WTC11 (cell line): ENCODE measurements around the gene TDP1. TPM values are rescaled to one million over a fixed set of nuclear protein-coding genes. Genes with fewer than 3 reads are reported as not detected.

Experiments used
- ATAC-seq: fragments of 200-7000 bp; cut with Tn5 transposase; 2 replicates; pipeline ENCODE4 v1.10.0; 2021; ENCODE audit warnings: mild to moderate bottlenecking, moderate library complexity
- CTCF ChIA-PET: fragments of 300-600 bp; sonication (Branson Sonifier 250); formaldehyde crosslinking; loops from one replicate; lab custom pipeline; 2021; ENCODE audit warnings: antibody characterized with exemption; lab: Charles Lee
- POLR2A ChIA-PET: fragments of 350-600 bp; sonication (Branson Sonifier 250); formaldehyde crosslinking; loops from one replicate; lab custom pipeline; 2021; ENCODE audit warnings: antibody characterized with exemption; lab: Charles Lee
- DNase-seq: peaks from one replicate; pipeline ENCODE4 v3.0.0; 2021; ENCODE audit warnings: low spot score
- H3K27ac Mint-ChIP-seq: 2 replicates; pipeline ENCODE4 v1.8.0; 2021; ENCODE audit warnings: mixed read lengths
- H3K27me3 Mint-ChIP-seq: 2 replicates; pipeline ENCODE4 v1.8.0; 2021; ENCODE audit warnings: low read depth, mild to moderate bottlenecking, moderate library complexity, mixed read lengths
- H3K36me3 Mint-ChIP-seq: 2 replicates; pipeline ENCODE4 v1.8.0; 2021; ENCODE audit warnings: mixed read lengths
- H3K4me1 Mint-ChIP-seq: 2 replicates; pipeline ENCODE4 v1.8.0; 2022; ENCODE audit warnings: mixed read lengths
- H3K4me3 Mint-ChIP-seq: 2 replicates; pipeline ENCODE4 v1.8.0; 2021; ENCODE audit warnings: mild to moderate bottlenecking, moderate library complexity, mixed read lengths
- H3K9me3 Mint-ChIP-seq: 2 replicates; pipeline ENCODE4 v1.8.0; 2021; ENCODE audit warnings: mixed read lengths
- CREM ChIP-seq: sonication (generic); formaldehyde crosslinking; IDR thresholded peaks from 2 replicates; pipeline ENCODE4 v1.8.1; 2022; ENCODE audit warnings: mild to moderate bottlenecking, missing genetic modification reagents, moderate library complexity
- ESRRA ChIP-seq: sonication (generic); formaldehyde crosslinking; IDR thresholded peaks from 2 replicates; pipeline ENCODE4 v1.8.1; 2022; ENCODE audit warnings: mild to moderate bottlenecking, missing genetic modification reagents, borderline replicate concordance
- FOXJ3 ChIP-seq: sonication (generic); formaldehyde crosslinking; IDR thresholded peaks from 2 replicates; pipeline ENCODE4 v1.9.0; 2021; ENCODE audit warnings: missing genetic modification reagents, mild to moderate bottlenecking, borderline replicate concordance
- FOXP1 ChIP-seq: sonication (generic); formaldehyde crosslinking; IDR thresholded peaks from 2 replicates; pipeline ENCODE4 v1.8.0; 2022; ENCODE audit warnings: missing genetic modification reagents, mild to moderate bottlenecking, moderate library complexity, borderline replicate concordance
- GABPB1 ChIP-seq: sonication (generic); formaldehyde crosslinking; IDR thresholded peaks from 2 replicates; pipeline ENCODE4 v1.8.1; 2023; ENCODE audit warnings: mild to moderate bottlenecking, missing genetic modification reagents
- IRF2 ChIP-seq: sonication (generic); formaldehyde crosslinking; IDR thresholded peaks from 2 replicates; pipeline ENCODE4 v1.8.0; 2022; ENCODE audit warnings: low read depth, missing genetic modification reagents, borderline replicate concordance
- JUN ChIP-seq: sonication (generic); formaldehyde crosslinking; IDR thresholded peaks from 2 replicates; pipeline ENCODE4 v1.8.0; 2023; ENCODE audit warnings: mild to moderate bottlenecking, missing genetic modification reagents
- KAT7 ChIP-seq: sonication (generic); formaldehyde crosslinking; IDR thresholded peaks from 2 replicates; pipeline ENCODE4 v1.8.1; 2023; ENCODE audit warnings: missing genetic modification reagents, mild to moderate bottlenecking, borderline replicate concordance
- MYBL2 ChIP-seq: sonication (generic); formaldehyde crosslinking; IDR thresholded peaks from 2 replicates; pipeline ENCODE4 v1.8.1; 2023; ENCODE audit warnings: mild to moderate bottlenecking, moderate library complexity, missing genetic modification reagents
- RELA ChIP-seq: sonication (generic); formaldehyde crosslinking; IDR thresholded peaks from 2 replicates; pipeline ENCODE4 v1.8.1; 2022; ENCODE audit warnings: missing genetic modification reagents, mild to moderate bottlenecking, borderline replicate concordance
- SMAD3 ChIP-seq: sonication (generic); formaldehyde crosslinking; IDR thresholded peaks from 2 replicates; pipeline ENCODE4 v1.8.0; 2022; ENCODE audit warnings: missing genetic modification reagents, mild to moderate bottlenecking, borderline replicate concordance
- SMAD4 ChIP-seq: sonication (generic); formaldehyde crosslinking; IDR thresholded peaks from 2 replicates; pipeline ENCODE4 v1.8.0; 2022; ENCODE audit warnings: mild to moderate bottlenecking, missing genetic modification reagents
- SP1 ChIP-seq: sonication (generic); formaldehyde crosslinking; conservative IDR thresholded peaks from 2 replicates; pipeline ENCODE4 v1.8.1; 2022; ENCODE audit warnings: missing genetic modification reagents
- ZBTB21 ChIP-seq: sonication (generic); formaldehyde crosslinking; IDR thresholded peaks from 2 replicates; pipeline ENCODE4 v1.8.1; 2023; ENCODE audit warnings: mild to moderate bottlenecking, missing genetic modification reagents, borderline replicate concordance
- ZNF138 ChIP-seq: sonication (generic); formaldehyde crosslinking; conservative IDR thresholded peaks from 2 replicates; pipeline ENCODE4 v1.8.1; 2022; ENCODE audit warnings: mild to moderate bottlenecking, moderate library complexity, missing genetic modification reagents
- ZNF396 ChIP-seq: fragments of 250-450 bp; sonication (Bioruptor Pico); IDR thresholded peaks from 2 replicates; pipeline ENCODE4 v1.8.0; 2021; ENCODE audit warnings: mild to moderate bottlenecking, moderate library complexity, borderline replicate concordance
- ZNF423 ChIP-seq: fragments of 250-450 bp; sonication (Bioruptor Pico); IDR thresholded peaks from 2 replicates; pipeline ENCODE4 v2.1.2; 2022; ENCODE audit warnings: mild to moderate bottlenecking, moderate library complexity
- total RNA-seq: library from RNA; stranded (reverse); gene quantifications from 3 replicates; pipeline ENCODE4 v1.2.3, GENCODE V29; 2021
- TF ChIP-seq, protein P1 (sequence below): sonication (generic); formaldehyde crosslinking; IDR thresholded peaks from 2 replicates; pipeline ENCODE4 v1.8.1; 2022; ENCODE audit warnings: low read depth, mild to moderate bottlenecking, moderate library complexity, missing genetic modification reagents, borderline replicate concordance
- TF ChIP-seq, protein P2 (sequence below): sonication (generic); formaldehyde crosslinking; IDR thresholded peaks from 2 replicates; pipeline ENCODE4 v1.8.1; 2023; ENCODE audit warnings: mild to moderate bottlenecking, moderate library complexity, missing genetic modification reagents
- TF ChIP-seq, protein P3 (sequence below): sonication (generic); formaldehyde crosslinking; conservative IDR thresholded peaks from 2 replicates; pipeline ENCODE4 v1.8.1; 2023; ENCODE audit warnings: mild to moderate bottlenecking, low read depth, missing genetic modification reagents, moderate library complexity
- TF ChIP-seq, protein P4 (sequence below): sonication (generic); formaldehyde crosslinking; IDR thresholded peaks from 2 replicates; pipeline ENCODE4 v1.8.0; 2022; ENCODE audit warnings: mild to moderate bottlenecking, missing genetic modification reagents
- TF ChIP-seq, protein P5 (sequence below): sonication (generic); formaldehyde crosslinking; IDR thresholded peaks from 2 replicates; pipeline ENCODE4 v1.8.0; 2023; ENCODE audit warnings: mild to moderate bottlenecking, missing genetic modification reagents
- TF ChIP-seq, protein P6 (sequence below): sonication (generic); formaldehyde crosslinking; IDR thresholded peaks from 2 replicates; pipeline ENCODE4 v1.8.1; 2023; ENCODE audit warnings: mild to moderate bottlenecking, missing genetic modification reagents
- TF ChIP-seq, protein P7 (sequence below): sonication (generic); formaldehyde crosslinking; IDR thresholded peaks from 2 replicates; pipeline ENCODE4 v1.8.1; 2022; ENCODE audit warnings: mild to moderate bottlenecking, missing genetic modification reagents, moderate library complexity, borderline replicate concordance

TDP1 gene
- total RNA-seq, 1 experiment from 2014 or later: 59.8 TPM

DNA sequence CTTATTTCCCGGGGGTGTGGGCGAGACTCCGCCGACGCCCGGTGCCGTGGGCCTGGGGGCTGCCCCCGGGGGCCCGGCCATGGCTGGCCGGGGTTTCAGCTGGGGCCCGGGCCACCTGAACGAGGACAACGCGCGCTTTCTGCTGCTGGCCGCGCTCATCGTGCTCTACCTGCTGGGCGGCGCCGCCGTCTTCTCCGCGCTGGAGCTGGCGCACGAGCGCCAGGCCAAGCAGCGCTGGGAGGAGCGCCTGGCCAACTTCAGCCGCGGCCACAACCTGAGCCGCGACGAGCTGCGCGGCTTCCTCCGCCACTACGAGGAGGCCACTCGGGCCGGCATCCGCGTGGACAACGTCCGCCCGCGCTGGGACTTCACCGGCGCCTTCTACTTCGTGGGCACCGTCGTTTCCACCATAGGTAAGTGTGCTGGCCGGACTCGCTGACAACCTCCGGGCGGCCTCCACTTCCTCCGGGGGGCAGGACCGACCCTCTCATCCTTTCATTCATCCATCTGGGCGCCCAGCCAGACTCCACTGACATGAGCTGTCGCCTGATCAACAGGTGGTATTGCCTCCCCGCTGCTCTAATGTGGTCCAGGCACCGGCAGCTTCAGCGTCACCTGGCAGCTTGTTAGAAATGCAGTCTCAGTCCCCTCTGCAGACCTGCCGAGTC lies 106.5 kb downstream of the TDP1 start:
- Mint-ChIP-seq H3K36me3 (no peaks in the 10 kb centered on the region), H3K4me3 (peak overlapping the region; percentile 83), H3K27me3 (peaks cover 82% of the 10 kb centered on the region), H3K27ac (no peak overlapping the region), H3K4me1 (peaks cover 26% of the 10 kb centered on the region), H3K9me3 (no peaks in the 10 kb centered on the region)
- DNase-seq (peak; percentile 51), ATAC-seq (peak; percentile 20)
- ChIA-PET CTCF (interaction anchor here (0.6 to 2.8 kb wide), 11 partner anchors 46 to 1201 kb away, joined by 3 to 27 read pairs (median 3); partner anchors contain the start of gene EFCAB11), POLR2A (no interaction called here)
- TF ChIP-seq, protein P1, sequence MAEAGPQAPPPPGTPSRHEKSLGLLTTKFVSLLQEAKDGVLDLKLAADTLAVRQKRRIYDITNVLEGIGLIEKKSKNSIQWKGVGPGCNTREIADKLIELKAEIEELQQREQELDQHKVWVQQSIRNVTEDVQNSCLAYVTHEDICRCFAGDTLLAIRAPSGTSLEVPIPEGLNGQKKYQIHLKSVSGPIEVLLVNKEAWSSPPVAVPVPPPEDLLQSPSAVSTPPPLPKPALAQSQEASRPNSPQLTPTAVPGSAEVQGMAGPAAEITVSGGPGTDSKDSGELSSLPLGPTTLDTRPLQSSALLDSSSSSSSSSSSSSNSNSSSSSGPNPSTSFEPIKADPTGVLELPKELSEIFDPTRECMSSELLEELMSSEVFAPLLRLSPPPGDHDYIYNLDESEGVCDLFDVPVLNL (CRISPR knock-in tag): no peak
- TF ChIP-seq KAT7 (CRISPR knock-in tag) (no peak), ESRRA (CRISPR knock-in tag) (no peak), JUN (CRISPR knock-in tag) (0 out of 2 replicates have a peak, but pooled peaks have one; percentile 27), SP1 (CRISPR knock-in tag) (no peak), SMAD4 (CRISPR knock-in tag) (no peak), ZNF138 (CRISPR knock-in tag) (peak; percentile 62; the same call in 1 of the 2 replicates), ZNF423 (CRISPR knock-in tag) (peak; percentile 33; the same call in 1 of the 2 replicates), RELA (CRISPR knock-in tag) (no peak), CREM (CRISPR knock-in tag) (0 out of 2 replicates have a peak, but pooled peaks have one; percentile 28), FOXJ3 (CRISPR knock-in tag) (no peak), FOXP1 (CRISPR knock-in tag) (no peak), GABPB1 (no peak), ZBTB21 (CRISPR knock-in tag) (no peak), MYBL2 (peak; percentile 26; the same call in 1 of the 2 replicates), IRF2 (CRISPR knock-in tag) (no peak), ZNF396 (CRISPR knock-in tag) (no peak), SMAD3 (CRISPR knock-in tag) (no peak)
- TF ChIP-seq, protein P2, sequence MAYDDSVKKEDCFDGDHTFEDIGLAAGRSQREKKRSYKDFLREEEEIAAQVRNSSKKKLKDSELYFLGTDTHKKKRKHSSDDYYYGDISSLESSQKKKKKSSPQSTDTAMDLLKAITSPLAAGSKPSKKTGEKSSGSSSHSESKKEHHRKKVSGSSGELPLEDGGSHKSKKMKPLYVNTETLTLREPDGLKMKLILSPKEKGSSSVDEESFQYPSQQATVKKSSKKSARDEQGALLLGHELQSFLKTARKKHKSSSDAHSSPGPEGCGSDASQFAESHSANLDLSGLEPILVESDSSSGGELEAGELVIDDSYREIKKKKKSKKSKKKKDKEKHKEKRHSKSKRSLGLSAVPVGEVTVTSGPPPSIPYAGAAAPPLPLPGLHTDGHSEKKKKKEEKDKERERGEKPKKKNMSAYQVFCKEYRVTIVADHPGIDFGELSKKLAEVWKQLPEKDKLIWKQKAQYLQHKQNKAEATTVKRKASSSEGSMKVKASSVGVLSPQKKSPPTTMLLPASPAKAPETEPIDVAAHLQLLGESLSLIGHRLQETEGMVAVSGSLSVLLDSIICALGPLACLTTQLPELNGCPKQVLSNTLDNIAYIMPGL (CRISPR knock-in tag): no peak
- TF ChIP-seq, protein P3, sequence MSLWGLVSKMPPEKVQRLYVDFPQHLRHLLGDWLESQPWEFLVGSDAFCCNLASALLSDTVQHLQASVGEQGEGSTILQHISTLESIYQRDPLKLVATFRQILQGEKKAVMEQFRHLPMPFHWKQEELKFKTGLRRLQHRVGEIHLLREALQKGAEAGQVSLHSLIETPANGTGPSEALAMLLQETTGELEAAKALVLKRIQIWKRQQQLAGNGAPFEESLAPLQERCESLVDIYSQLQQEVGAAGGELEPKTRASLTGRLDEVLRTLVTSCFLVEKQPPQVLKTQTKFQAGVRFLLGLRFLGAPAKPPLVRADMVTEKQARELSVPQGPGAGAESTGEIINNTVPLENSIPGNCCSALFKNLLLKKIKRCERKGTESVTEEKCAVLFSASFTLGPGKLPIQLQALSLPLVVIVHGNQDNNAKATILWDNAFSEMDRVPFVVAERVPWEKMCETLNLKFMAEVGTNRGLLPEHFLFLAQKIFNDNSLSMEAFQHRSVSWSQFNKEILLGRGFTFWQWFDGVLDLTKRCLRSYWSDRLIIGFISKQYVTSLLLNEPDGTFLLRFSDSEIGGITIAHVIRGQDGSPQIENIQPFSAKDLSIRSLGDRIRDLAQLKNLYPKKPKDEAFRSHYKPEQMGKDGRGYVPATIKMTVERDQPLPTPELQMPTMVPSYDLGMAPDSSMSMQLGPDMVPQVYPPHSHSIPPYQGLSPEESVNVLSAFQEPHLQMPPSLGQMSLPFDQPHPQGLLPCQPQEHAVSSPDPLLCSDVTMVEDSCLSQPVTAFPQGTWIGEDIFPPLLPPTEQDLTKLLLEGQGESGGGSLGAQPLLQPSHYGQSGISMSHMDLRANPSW (CRISPR knock-in tag): no peak
- TF ChIP-seq, protein P4, sequence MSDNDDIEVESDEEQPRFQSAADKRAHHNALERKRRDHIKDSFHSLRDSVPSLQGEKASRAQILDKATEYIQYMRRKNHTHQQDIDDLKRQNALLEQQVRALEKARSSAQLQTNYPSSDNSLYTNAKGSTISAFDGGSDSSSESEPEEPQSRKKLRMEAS (CRISPR knock-in tag): peak; percentile 35; the same call in 1 of the 2 replicates
- TF ChIP-seq, protein P5, sequence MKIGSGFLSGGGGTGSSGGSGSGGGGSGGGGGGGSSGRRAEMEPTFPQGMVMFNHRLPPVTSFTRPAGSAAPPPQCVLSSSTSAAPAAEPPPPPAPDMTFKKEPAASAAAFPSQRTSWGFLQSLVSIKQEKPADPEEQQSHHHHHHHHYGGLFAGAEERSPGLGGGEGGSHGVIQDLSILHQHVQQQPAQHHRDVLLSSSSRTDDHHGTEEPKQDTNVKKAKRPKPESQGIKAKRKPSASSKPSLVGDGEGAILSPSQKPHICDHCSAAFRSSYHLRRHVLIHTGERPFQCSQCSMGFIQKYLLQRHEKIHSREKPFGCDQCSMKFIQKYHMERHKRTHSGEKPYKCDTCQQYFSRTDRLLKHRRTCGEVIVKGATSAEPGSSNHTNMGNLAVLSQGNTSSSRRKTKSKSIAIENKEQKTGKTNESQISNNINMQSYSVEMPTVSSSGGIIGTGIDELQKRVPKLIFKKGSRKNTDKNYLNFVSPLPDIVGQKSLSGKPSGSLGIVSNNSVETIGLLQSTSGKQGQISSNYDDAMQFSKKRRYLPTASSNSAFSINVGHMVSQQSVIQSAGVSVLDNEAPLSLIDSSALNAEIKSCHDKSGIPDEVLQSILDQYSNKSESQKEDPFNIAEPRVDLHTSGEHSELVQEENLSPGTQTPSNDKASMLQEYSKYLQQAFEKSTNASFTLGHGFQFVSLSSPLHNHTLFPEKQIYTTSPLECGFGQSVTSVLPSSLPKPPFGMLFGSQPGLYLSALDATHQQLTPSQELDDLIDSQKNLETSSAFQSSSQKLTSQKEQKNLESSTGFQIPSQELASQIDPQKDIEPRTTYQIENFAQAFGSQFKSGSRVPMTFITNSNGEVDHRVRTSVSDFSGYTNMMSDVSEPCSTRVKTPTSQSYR: no peak
- TF ChIP-seq, protein P6, sequence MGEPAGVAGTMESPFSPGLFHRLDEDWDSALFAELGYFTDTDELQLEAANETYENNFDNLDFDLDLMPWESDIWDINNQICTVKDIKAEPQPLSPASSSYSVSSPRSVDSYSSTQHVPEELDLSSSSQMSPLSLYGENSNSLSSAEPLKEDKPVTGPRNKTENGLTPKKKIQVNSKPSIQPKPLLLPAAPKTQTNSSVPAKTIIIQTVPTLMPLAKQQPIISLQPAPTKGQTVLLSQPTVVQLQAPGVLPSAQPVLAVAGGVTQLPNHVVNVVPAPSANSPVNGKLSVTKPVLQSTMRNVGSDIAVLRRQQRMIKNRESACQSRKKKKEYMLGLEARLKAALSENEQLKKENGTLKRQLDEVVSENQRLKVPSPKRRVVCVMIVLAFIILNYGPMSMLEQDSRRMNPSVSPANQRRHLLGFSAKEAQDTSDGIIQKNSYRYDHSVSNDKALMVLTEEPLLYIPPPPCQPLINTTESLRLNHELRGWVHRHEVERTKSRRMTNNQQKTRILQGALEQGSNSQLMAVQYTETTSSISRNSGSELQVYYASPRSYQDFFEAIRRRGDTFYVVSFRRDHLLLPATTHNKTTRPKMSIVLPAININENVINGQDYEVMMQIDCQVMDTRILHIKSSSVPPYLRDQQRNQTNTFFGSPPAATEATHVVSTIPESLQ (CRISPR knock-in tag): no peak
- TF ChIP-seq, protein P7, sequence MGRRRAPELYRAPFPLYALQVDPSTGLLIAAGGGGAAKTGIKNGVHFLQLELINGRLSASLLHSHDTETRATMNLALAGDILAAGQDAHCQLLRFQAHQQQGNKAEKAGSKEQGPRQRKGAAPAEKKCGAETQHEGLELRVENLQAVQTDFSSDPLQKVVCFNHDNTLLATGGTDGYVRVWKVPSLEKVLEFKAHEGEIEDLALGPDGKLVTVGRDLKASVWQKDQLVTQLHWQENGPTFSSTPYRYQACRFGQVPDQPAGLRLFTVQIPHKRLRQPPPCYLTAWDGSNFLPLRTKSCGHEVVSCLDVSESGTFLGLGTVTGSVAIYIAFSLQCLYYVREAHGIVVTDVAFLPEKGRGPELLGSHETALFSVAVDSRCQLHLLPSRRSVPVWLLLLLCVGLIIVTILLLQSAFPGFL (CRISPR knock-in tag): no peak
